Measurements from ENCODE around the gene CLEC10A.

DNA sequence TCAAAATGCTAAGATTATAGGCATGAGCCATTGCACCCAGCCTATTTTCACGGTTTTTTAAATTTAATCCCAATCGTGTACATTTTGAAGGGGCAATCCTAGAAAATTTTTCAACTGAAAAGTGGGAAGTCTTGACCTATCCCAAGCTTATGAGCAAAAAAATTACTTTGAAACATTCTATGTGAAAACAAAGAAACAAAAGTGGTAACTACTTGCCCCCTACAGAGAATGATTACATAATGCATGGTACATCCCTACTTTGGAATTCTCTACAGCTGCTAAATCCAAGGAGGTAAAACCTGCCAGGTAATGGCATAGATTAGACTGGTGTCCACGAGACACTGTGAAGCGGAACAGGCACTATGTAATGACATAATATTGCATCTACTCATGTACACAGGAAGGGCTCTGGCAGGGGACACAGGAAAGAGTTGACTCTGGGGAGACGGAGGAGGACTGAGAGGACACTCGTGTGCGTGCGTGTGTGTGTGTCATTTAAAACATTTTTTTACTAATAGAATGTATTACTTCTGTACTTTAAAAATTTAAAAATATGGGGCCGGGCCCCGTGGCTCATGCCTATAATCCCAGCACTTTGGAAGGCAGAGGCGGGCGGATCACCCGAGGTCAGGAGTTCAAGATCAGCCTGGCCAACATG, 18.9 kb upstream of the CLEC10A start:
- TF ChIP-seq EZH2 (IDR thresholded peaks at IDR 0.05; ENCODE audit: insufficient read depth, poor library complexity, severe bottlenecking), result no peak
- no peak for TF ChIP-seq EZH2phosphoT487 (IDR thresholded peaks at IDR 0.05; ENCODE audit: insufficient read depth, low read depth)

Measured in GM23248 (cell line).